Activated T-helper 1 cell treated with anti-CD3 and anti-CD28 coated beads, Interleukin-2, amount 50 U/mL, for 16 hours (primary cell): ENCODE results near the gene SPATA31D4.

Experiments
- DNase-seq, 2 donors: peaks; one replicate each; pipeline ENCODE4 v3.0.0-alpha.2; 2020; ENCODE audit warnings: low read depth in 1 of 2, low spot score in 1 of 2

SPATA31D4 gene

GRCh38 chr9:81964218-81965171, 36.3 kb downstream of the SPATA31D4 start:
- DNase-seq = no peak

GRCh38 chr9:81968026-81968425, 39.8 kb downstream of the SPATA31D4 start:
- DNase-seq = no peak

- no peak for DNase-seq
Measured at GRCh38 chr9:81969971-81970370, 41.7 kb downstream of the SPATA31D4 start.

GRCh38 chr9:81971727-81972126, 43.5 kb downstream of the SPATA31D4 start:
- DNase-seq = no peak

- no peak for DNase-seq
Measured at GRCh38 chr9:81974764-81975163, 46.5 kb downstream of the SPATA31D4 start.

GRCh38 chr9:81976351-81976750, 48.1 kb downstream of the SPATA31D4 start:
- no peak for DNase-seq

GRCh38 chr9:81979196-81979595, 51.0 kb downstream of the SPATA31D4 start:
- no peak for DNase-seq

- no peak for DNase-seq
Measured at GRCh38 chr9:81980568-81980967, 52.3 kb downstream of the SPATA31D4 start.

- no peak for DNase-seq
Measured at GRCh38 chr9:81981883-81982282, 53.7 kb downstream of the SPATA31D4 start.
